Loucy (cell line): ENCODE results near the gene TTC21A.

Experiments used
- H2AFZ ChIP-seq: fragments of 200-600 bp; sonication (generic); 2 replicates; pipeline ENCODE4 v1.6.0; 2016; ENCODE audit warnings: antibody characterized with exemption, mild to moderate bottlenecking, low read length, moderate library complexity
- H3F3A ChIP-seq: fragments of 200-600 bp; 2 replicates; pipeline ENCODE4 v1.6.0; 2016; ENCODE audit warnings: antibody characterized with exemption, low read depth, mild to moderate bottlenecking
- H3K27me3 ChIP-seq: fragments of 200-600 bp; sonication (generic); 2 replicates; pipeline ENCODE4 v1.6.1; 2014; ENCODE audit warnings: low read length, mild to moderate bottlenecking; ENCODE audit not compliant: insufficient read depth, poor library complexity, severe bottlenecking
- H3K36me3 ChIP-seq: fragments of 200-600 bp; sonication (generic); 2 replicates; pipeline ENCODE4 v1.6.1; 2016; ENCODE audit warnings: low read length; ENCODE audit not compliant: insufficient read depth
- H3K4me1 ChIP-seq: fragments of 200-600 bp; sonication (generic); 2 replicates; pipeline ENCODE4 v1.5.1; 2014; ENCODE audit warnings: low read length, mild to moderate bottlenecking; ENCODE audit not compliant: insufficient read depth, poor library complexity, severe bottlenecking
- H3K4me2 ChIP-seq: fragments of 200-600 bp; sonication (generic); 2 replicates; pipeline ENCODE4 v1.6.0; 2014; ENCODE audit warnings: antibody characterized with exemption, low read length, low read depth, mild to moderate bottlenecking; ENCODE audit not compliant: poor library complexity, severe bottlenecking
- H3K4me3 ChIP-seq: fragments of 200-600 bp; sonication (generic); 2 replicates; pipeline ENCODE4 v1.5.1; 2014; ENCODE audit warnings: low read length, mild to moderate bottlenecking, mixed read lengths; ENCODE audit not compliant: poor library complexity, severe bottlenecking
- H3K79me2 ChIP-seq: fragments of 200-600 bp; sonication (generic); 2 replicates; pipeline ENCODE4 v1.6.1; 2014; ENCODE audit warnings: low read length; ENCODE audit not compliant: insufficient read depth
- H3K9ac ChIP-seq: fragments of 200-600 bp; sonication (generic); 2 replicates; pipeline ENCODE4 v1.6.0; 2014; ENCODE audit warnings: mild to moderate bottlenecking, low read depth, low read length, moderate library complexity; ENCODE audit not compliant: poor library complexity, severe bottlenecking
- H3K9me2 ChIP-seq: fragments of 200-600 bp; sonication (generic); replicated peaks from 2 replicates; pipeline ENCODE4 v1.6.1; 2016; ENCODE audit warnings: low read depth, low read length, mixed read lengths
- H3K9me3 ChIP-seq: fragments of 200-600 bp; sonication (generic); 2 replicates; pipeline ENCODE4 v1.6.1; 2014; ENCODE audit warnings: mild to moderate bottlenecking, antibody characterized with exemption, low read length, low read depth; ENCODE audit not compliant: insufficient read depth
- H4K20me1 ChIP-seq: fragments of 200-600 bp; sonication (generic); 2 replicates; pipeline ENCODE4 v1.6.0; 2014; ENCODE audit warnings: antibody characterized with exemption, low read length, mild to moderate bottlenecking; ENCODE audit not compliant: insufficient read depth, poor library complexity, severe bottlenecking
- EZH2phosphoT487 ChIP-seq: fragments of 200-600 bp; IDR thresholded peaks from 2 replicates; pipeline ENCODE4 v1.6.1; 2018; ENCODE audit warnings: antibody characterized with exemption, mild to moderate bottlenecking, moderate library complexity, borderline replicate concordance
- TF ChIP-seq, protein P1 (sequence below): fragments of 200-600 bp; sonication (generic); conservative IDR thresholded peaks from 2 replicates; pipeline ENCODE4 v1.5.1; 2014; ENCODE audit warnings: mild to moderate bottlenecking, antibody characterized with exemption, low read length

The TTC21A gene

DNA sequence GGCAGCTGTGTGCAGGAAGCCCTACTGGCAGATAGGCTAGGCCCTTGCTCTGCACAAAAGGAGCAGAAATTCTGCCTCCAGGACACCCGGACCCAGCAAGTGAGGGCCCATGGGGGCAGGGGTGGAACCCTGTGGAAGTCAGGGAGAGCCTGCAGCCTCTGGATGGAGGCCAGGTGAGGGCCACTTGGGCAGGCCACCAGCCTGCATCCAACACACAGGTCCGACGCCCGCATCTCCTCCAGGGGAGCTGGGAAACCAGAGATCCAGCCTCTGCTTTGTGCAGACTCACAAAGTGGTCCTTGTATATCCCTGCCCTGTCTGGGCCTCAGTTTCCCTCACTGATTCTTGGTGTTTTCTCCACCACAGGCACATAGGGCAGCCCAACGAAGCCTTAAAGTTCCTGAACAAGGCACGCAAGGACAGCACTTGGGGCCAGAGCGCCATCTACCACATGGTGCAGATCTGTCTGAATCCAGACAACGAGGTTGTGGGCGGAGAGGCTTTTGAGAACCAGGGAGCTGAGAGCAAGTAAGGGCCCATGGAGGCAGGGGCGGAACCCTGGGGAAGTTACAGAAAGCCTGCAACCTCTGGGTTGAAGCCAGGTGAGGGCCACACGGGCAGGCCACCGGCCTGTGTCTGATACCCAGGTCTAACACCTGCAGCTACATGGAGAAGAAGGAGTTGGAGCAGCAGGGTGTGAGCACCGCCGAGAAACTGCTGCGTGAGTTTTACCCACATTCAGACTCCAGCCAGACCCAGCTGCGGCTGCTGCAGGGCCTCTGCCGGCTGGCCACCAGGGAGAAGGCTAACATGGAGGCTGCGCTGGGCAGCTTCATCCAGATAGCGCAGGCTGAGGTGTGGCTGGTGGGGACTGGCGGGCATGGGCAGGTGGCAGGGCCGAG, 29.3 kb downstream of the TTC21A start:
- no peaks in the 10 kb centered on the region for H3K27me3 ChIP-seq
- H3K9ac ChIP-seq, result no peak overlapping the region
- H3K4me2 ChIP-seq, result no peak overlapping the region
- H3F3A ChIP-seq, result no peaks in the 10 kb centered on the region
- peaks cover 13% of the 10 kb centered on the region for H3K4me1 ChIP-seq
- peaks cover 9% of the 10 kb centered on the region; the same call in 1 of the 2 replicates for H3K36me3 ChIP-seq
- H3K9me2 ChIP-seq, result no peaks in the 10 kb centered on the region
- no peak for TF ChIP-seq EZH2phosphoT487
- TF ChIP-seq, protein P1, sequence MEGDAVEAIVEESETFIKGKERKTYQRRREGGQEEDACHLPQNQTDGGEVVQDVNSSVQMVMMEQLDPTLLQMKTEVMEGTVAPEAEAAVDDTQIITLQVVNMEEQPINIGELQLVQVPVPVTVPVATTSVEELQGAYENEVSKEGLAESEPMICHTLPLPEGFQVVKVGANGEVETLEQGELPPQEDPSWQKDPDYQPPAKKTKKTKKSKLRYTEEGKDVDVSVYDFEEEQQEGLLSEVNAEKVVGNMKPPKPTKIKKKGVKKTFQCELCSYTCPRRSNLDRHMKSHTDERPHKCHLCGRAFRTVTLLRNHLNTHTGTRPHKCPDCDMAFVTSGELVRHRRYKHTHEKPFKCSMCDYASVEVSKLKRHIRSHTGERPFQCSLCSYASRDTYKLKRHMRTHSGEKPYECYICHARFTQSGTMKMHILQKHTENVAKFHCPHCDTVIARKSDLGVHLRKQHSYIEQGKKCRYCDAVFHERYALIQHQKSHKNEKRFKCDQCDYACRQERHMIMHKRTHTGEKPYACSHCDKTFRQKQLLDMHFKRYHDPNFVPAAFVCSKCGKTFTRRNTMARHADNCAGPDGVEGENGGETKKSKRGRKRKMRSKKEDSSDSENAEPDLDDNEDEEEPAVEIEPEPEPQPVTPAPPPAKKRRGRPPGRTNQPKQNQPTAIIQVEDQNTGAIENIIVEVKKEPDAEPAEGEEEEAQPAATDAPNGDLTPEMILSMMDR, result no peak
- no peak overlapping the region for H3K4me3 ChIP-seq
- no peaks in the 10 kb centered on the region for H4K20me1 ChIP-seq
- no peak overlapping the region for H2AFZ ChIP-seq
- H3K9me3 ChIP-seq, result no peaks in the 10 kb centered on the region
- H3K79me2 ChIP-seq, result no peaks in the 10 kb centered on the region

DNA sequence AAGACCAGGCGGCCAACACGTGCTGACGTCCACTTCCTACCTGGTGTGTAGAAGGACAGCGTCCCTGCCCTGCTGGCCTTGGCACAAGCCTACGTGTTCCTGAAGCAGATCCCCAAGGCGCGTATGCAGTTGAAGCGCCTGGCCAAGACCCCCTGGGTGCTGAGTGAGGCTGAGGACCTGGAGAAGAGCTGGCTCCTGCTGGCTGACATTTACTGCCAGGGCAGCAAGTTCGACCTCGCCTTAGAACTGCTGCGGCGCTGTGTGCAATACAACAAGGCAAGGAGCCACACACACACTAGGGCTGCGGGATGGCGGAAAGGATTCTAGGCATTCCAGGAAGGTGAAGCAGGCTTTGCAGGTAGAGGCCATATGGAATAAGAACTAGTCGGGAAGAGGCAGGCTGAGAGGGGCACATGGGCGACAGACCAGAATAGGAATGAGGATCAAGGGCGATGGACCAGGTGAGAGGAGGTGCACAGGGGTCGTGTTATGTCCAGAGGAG, 30.0 kb downstream of the TTC21A start:
- Histone ChIP-seq H3K9me3 (no peaks in the 10 kb centered on the region), H3F3A (no peaks in the 10 kb centered on the region), H3K9me2 (no peaks in the 10 kb centered on the region), H3K4me2 (no peak overlapping the region), H3K79me2 (no peaks in the 10 kb centered on the region), H4K20me1 (no peaks in the 10 kb centered on the region), H2AFZ (no peak overlapping the region), H3K9ac (no peak overlapping the region), H3K4me3 (no peak overlapping the region), H3K27me3 (no peaks in the 10 kb centered on the region), H3K4me1 (peaks cover 19% of the 10 kb centered on the region), H3K36me3 (peaks cover 16% of the 10 kb centered on the region; the same call in 1 of the 2 replicates)
- TF ChIP-seq EZH2phosphoT487, result no peak
- TF ChIP-seq, protein P1, result no peak

DNA sequence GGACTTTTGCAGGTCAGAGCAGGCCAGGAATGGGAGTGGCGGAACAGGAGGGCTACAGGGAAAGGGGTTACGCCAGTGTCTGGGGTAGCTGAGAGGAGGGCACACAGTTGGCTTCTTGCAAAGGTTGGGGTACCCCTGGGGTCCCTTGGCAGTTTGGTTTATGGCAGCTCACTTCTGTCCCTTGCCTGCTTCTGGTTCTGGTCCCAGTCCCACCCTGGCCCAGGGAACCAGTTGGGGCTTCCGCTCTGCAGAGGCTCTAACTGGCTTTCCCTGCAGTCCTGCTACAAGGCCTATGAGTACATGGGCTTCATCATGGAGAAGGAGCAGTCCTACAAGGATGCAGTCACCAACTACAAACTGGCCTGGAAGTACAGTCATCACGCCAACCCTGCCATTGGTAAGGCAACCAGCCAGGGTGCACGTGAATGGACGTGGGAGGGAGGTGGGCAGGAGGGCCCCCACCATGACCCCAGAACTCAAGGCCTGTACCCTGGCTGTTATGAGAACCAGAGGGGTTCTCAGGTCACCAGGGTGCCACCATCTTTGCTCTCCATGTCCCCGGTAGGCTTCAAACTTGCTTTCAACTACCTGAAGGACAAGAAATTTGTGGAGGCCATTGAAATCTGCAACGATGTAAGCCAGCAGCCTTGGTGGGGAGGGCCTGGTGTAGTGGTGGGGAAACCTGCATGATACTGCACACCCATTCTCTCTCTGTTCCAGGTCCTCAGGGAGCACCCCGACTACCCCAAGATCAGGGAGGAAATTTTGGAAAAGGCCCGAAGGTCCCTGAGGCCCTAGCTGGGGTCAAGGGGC, 30.7 kb downstream of the TTC21A start:
- TF ChIP-seq, protein P1, result no peak

More for the DNA sequence above, 30.7 kb downstream of the TTC21A start:
- H3K9me2 ChIP-seq, result no peaks in the 10 kb centered on the region
- H3K4me1 ChIP-seq, result peaks cover 20% of the 10 kb centered on the region
- no peaks in the 10 kb centered on the region for H3F3A ChIP-seq
- no peaks in the 10 kb centered on the region for H4K20me1 ChIP-seq
- no peak overlapping the region for H3K9ac ChIP-seq
- H3K4me3 ChIP-seq, result no peak overlapping the region
- H3K79me2 ChIP-seq, result no peaks in the 10 kb centered on the region
- H3K36me3 ChIP-seq, result peaks cover 23% of the 10 kb centered on the region; the same call in 1 of the 2 replicates
- H3K4me2 ChIP-seq, result no peak overlapping the region
- H3K9me3 ChIP-seq, result no peaks in the 10 kb centered on the region
- H2AFZ ChIP-seq, result no peak overlapping the region
- H3K27me3 ChIP-seq, result no peaks in the 10 kb centered on the region
